Parathyroid adenoma (tissue), 2 donors: ENCODE measurements around the gene LAMC1.
"Not testable (repeated sequence)": the region's sequence is repeated elsewhere in the genome, so short reads cannot be mapped to it uniquely, and the experiment has no call there.

Source experiments
- H2AFZ ChIP-seq: fragments of 300-600 bp; sonication (generic); one replicate; pipeline ENCODE4 v1.7.0; 2017; ENCODE audit warnings: antibody characterized with exemption, mild to moderate bottlenecking
- H3K27ac ChIP-seq: fragments of 300-600 bp; sonication (generic); one replicate; pipeline ENCODE4 v1.7.0; 2017
- H3K27me3 ChIP-seq: fragments of 300-600 bp; sonication (generic); one replicate; pipeline ENCODE4 v1.7.0; 2017; ENCODE audit warnings: low read length; ENCODE audit not compliant: control insufficient read depth, insufficient read depth
- H3K36me3 ChIP-seq: fragments of 300-600 bp; sonication (generic); one replicate; pipeline ENCODE4 v1.7.0; 2017; ENCODE audit warnings: low read length; ENCODE audit not compliant: control insufficient read depth, insufficient read depth
- H3K4me1 ChIP-seq: fragments of 300-600 bp; sonication (generic); one replicate; pipeline ENCODE4 v1.7.0; 2017; ENCODE audit warnings: control low read depth
- H3K4me2 ChIP-seq: fragments of 300-600 bp; sonication (generic); one replicate; pipeline ENCODE4 v1.7.0; 2017; ENCODE audit warnings: low read length
- H3K4me3 ChIP-seq: fragments of 300-600 bp; sonication (generic); one replicate; pipeline ENCODE4 v1.7.0; 2017; ENCODE audit warnings: low read depth, low read length
- H3K79me2 ChIP-seq: fragments of 300-600 bp; sonication (generic); one replicate; pipeline ENCODE4 v1.7.0; 2017; ENCODE audit warnings: control low read depth
- H3K9ac ChIP-seq: fragments of 300-600 bp; sonication (generic); one replicate; pipeline ENCODE4 v1.7.0; 2017; ENCODE audit warnings: mild to moderate bottlenecking
- H3K9me3 ChIP-seq: fragments of 300-600 bp; sonication (generic); one replicate; pipeline ENCODE4 v1.7.0; 2017; ENCODE audit warnings: low read length; ENCODE audit not compliant: control insufficient read depth
- CTCF ChIP-seq: fragments of 300-600 bp; sonication (generic); IDR thresholded peaks from one replicate; pipeline ENCODE4 v1.7.0; 2017; ENCODE audit warnings: antibody characterized with exemption, mild to moderate bottlenecking
- donor health status: primary hyperparathyroidism.

LAMC1 gene

GRCh38 chr1:183058851-183059502 is 35.8 kb downstream of the LAMC1 start:
- no peaks in the 10 kb centered on the region for H3K36me3 ChIP-seq
- no peak for TF ChIP-seq CTCF
- H3K27me3 ChIP-seq: no peaks in the 10 kb centered on the region
- peaks cover 5% of the 10 kb centered on the region for H3K79me2 ChIP-seq
- H2AFZ ChIP-seq: no peak overlapping the region
- peaks cover 5% of the 10 kb centered on the region for H3K4me1 ChIP-seq
- H3K9me3 ChIP-seq: no peaks in the 10 kb centered on the region
- no peak overlapping the region for H3K4me3 ChIP-seq
- H3K9ac ChIP-seq: no peak overlapping the region
- no peak overlapping the region for H3K4me2 ChIP-seq
- no peak overlapping the region for H3K27ac ChIP-seq

- Histone ChIP-seq H3K4me1 (peaks cover 5% of the 10 kb centered on the region), H3K27ac (no peak overlapping the region)
Measured at GRCh38 chr1:183061194-183061593, 38.0 kb downstream of the LAMC1 start.

GRCh38 chr1:183063349-183063748 is 40.1 kb downstream of the LAMC1 start:
- Histone ChIP-seq H3K79me2 (peaks cover 7% of the 10 kb centered on the region), H3K4me2 (no peak overlapping the region), H3K4me1 (peaks cover 5% of the 10 kb centered on the region), H3K9ac (no peak overlapping the region), H3K4me3 (no peak overlapping the region), H3K27ac (no peak overlapping the region), H3K36me3 (no peaks in the 10 kb centered on the region), H2AFZ (no peak overlapping the region), H3K27me3 (no peaks in the 10 kb centered on the region), H3K9me3 (no peaks in the 10 kb centered on the region)
- TF ChIP-seq CTCF: no peak

More at GRCh38 chr1:183061194-183061593, 38.0 kb downstream of the LAMC1 start:
- H2AFZ ChIP-seq: no peak overlapping the region
- H3K4me3 ChIP-seq: no peak overlapping the region
- no peaks in the 10 kb centered on the region for H3K27me3 ChIP-seq
- no peaks in the 10 kb centered on the region for H3K36me3 ChIP-seq
- no peaks in the 10 kb centered on the region for H3K9me3 ChIP-seq
- no peak overlapping the region for H3K9ac ChIP-seq
- no peak for TF ChIP-seq CTCF
- H3K79me2 ChIP-seq: no peaks in the 10 kb centered on the region
- H3K4me2 ChIP-seq: no peak overlapping the region

GRCh38 chr1:183065168-183065706 is 42.0 kb downstream of the LAMC1 start:
- no peaks in the 10 kb centered on the region for H3K36me3 ChIP-seq
- no peak for TF ChIP-seq CTCF
- no peak overlapping the region for H3K9ac ChIP-seq
- H3K4me1 ChIP-seq: peaks cover 5% of the 10 kb centered on the region
- H2AFZ ChIP-seq: no peak overlapping the region
- peaks cover 7% of the 10 kb centered on the region for H3K79me2 ChIP-seq
- no peaks in the 10 kb centered on the region for H3K9me3 ChIP-seq
- H3K27me3 ChIP-seq: no peaks in the 10 kb centered on the region
- no peak overlapping the region for H3K27ac ChIP-seq
- H3K4me3 ChIP-seq: no peak overlapping the region
- H3K4me2 ChIP-seq: no peak overlapping the region

GRCh38 chr1:183066432-183066831 is 43.2 kb downstream of the LAMC1 start:
- H3K27me3 ChIP-seq, H3K4me1 ChIP-seq, H3K27ac ChIP-seq, H2AFZ ChIP-seq, H3K36me3 ChIP-seq, H3K79me2 ChIP-seq, H3K9me3 ChIP-seq, H3K4me2 ChIP-seq, H3K9ac ChIP-seq, H3K4me3 ChIP-seq: not testable (repeated sequence)
